DND-41 (cell line): ENCODE data around the gene MYADML2.

Source experiments
- EZH2 ChIP-seq: IDR thresholded peaks from 3 replicates; pipeline ENCODE4 v1.6.1; 2012; ENCODE audit warnings: borderline replicate concordance, low read depth, mild to moderate bottlenecking, moderate library complexity, low read length, inconsistent platforms; ENCODE audit not compliant: severe bottlenecking
- TF ChIP-seq, protein P1 (sequence below): IDR thresholded peaks from 2 replicates; pipeline ENCODE4 v1.5.1; 2012; ENCODE audit warnings: borderline replicate concordance, low read length, moderate library complexity, mild to moderate bottlenecking; ENCODE audit not compliant: poor library complexity, severe bottlenecking; ENCODE audit errors: extremely low read depth

DNA sequence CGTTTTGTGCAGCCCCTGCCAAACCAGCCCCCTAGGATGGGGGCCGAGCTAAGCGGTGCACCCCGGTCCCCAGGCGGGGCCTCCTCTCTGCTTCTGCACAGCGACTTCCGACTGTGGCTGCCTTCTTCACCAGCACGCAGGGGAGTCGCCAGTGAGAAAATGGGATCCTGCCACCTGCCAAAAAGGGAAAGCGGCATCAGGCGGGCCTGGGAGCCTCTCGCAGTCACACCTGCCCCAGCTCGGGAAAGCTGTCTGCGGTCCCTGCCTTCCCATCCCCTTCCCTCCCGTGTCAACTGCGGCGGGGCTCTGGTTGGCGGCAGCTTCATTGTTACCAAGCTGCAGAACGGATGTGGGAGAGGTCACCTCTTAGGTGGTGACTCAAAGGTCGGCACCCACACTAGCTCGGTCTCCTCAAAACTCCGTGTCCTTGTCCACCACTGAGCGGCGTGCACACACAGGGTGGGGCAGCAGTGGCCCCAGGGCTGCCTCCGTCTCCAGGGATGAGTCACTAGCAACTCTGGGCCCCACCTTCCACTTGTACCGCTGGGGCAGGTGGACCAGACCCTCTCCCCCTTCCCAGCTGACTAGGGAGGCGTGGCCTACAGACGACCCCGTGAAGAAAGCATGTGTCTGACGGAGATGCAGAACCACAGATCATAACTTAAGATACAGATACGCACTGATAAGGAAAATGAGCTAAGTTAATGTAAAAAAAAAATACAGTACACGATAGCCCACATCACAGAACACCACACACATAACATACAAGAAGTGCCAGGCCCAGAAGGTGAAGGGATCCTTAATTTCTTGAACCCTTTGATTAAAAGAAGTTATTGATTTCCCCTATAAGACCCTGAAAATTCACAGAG, 34.4 kb downstream of the MYADML2 start:
- TF ChIP-seq, protein P1, sequence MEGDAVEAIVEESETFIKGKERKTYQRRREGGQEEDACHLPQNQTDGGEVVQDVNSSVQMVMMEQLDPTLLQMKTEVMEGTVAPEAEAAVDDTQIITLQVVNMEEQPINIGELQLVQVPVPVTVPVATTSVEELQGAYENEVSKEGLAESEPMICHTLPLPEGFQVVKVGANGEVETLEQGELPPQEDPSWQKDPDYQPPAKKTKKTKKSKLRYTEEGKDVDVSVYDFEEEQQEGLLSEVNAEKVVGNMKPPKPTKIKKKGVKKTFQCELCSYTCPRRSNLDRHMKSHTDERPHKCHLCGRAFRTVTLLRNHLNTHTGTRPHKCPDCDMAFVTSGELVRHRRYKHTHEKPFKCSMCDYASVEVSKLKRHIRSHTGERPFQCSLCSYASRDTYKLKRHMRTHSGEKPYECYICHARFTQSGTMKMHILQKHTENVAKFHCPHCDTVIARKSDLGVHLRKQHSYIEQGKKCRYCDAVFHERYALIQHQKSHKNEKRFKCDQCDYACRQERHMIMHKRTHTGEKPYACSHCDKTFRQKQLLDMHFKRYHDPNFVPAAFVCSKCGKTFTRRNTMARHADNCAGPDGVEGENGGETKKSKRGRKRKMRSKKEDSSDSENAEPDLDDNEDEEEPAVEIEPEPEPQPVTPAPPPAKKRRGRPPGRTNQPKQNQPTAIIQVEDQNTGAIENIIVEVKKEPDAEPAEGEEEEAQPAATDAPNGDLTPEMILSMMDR = no peak
- no peak for TF ChIP-seq EZH2
